ENCODE measurements around the gene ST6GALNAC3.
"Not testable (repeated sequence)": the region's sequence is repeated elsewhere in the genome, so short reads cannot be mapped to it uniquely, and the experiment has no call there.

Gene ST6GALNAC3

DNA sequence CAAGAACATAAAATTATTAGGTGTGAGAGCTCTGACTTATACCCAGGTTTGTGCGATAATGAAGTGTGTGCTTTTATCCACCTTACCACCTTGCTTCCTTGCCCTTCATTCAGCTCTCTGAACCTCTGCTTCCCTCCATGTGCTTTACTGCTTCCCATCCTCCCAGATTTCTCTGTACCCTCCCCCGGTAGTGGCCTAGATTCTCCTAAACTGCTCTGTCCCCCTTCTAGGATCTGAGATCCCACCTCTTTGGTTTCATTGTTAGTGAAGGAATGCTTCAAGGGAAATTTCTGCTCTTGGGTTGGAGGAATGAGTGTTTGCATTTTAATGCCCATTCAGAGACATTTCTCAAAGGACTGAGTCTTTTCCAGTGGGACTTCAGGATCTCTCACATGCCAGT lies 159.5 kb downstream of the ST6GALNAC3 start:
- Histone ChIP-seq H3K27me3 (replicated peaks) (no peaks in the 10 kb centered on the region), H3K4me3 (ENCODE audit: low read depth, low read length) (no peak overlapping the region), H3K36me3 (replicated peaks) (no peaks in the 10 kb centered on the region), H3K27ac (no peak overlapping the region)
- no peak for DNase-seq
- in situ Hi-C loops (cut with HindIII; ENCODE audit: low pct_ligation_motif_present, low sequenced_read_pairs): no loop called here
- no peak for TF ChIP-seq CTCF (IDR thresholded peaks at IDR 0.05; ENCODE audit: low read depth, low read length, missing control alignments)

DNA sequence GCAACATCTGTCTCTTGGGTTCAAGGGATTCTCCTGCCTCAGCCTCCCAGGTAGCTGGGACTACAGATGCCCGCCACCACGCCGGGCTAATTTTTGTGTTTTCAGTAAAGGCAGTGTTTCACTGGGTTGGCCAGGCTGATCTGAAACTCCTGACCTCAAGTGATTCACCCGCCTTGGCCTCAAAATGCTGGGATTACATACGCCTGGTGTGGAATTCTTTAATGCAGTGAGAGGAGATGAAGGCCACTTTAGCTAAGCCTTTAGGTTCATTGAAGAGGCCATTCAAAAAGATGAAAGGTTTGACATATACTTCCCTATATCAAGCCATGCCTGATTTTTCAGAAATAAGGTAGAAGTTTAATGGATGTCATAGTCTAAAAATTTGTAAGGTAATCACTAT lies 162.7 kb downstream of the ST6GALNAC3 start:
- H3K4me3 ChIP-seq (ENCODE audit: low read depth, low read length): no peak overlapping the region
- no peak overlapping the region for H3K27ac ChIP-seq
- DNase-seq: no peak
- in situ Hi-C loops (cut with HindIII; ENCODE audit: low pct_ligation_motif_present, low sequenced_read_pairs): no loop called here
- no peak for TF ChIP-seq CTCF (IDR thresholded peaks at IDR 0.05; ENCODE audit: low read depth, low read length, missing control alignments)
- H3K36me3 ChIP-seq (replicated peaks): no peaks in the 10 kb centered on the region
- no peaks in the 10 kb centered on the region for H3K27me3 ChIP-seq (replicated peaks)

GRCh38 chr1:76238094-76238628 lies 163.6 kb downstream of the ST6GALNAC3 start:
- Histone ChIP-seq H3K27me3 (replicated peaks) (no peaks in the 10 kb centered on the region), H3K4me3 (ENCODE audit: low read depth, low read length) (no peak overlapping the region), H3K36me3 (replicated peaks) (no peaks in the 10 kb centered on the region), H3K27ac (no peak overlapping the region)
- TF ChIP-seq CTCF (IDR thresholded peaks at IDR 0.05; ENCODE audit: low read depth, low read length, missing control alignments): no peak
- no peak for DNase-seq
- in situ Hi-C loops (cut with HindIII; ENCODE audit: low pct_ligation_motif_present, low sequenced_read_pairs): no loop called here

GRCh38 chr1:76239470-76239918 lies 164.9 kb downstream of the ST6GALNAC3 start:
- H3K27ac ChIP-seq: no peak overlapping the region
- no peaks in the 10 kb centered on the region for H3K27me3 ChIP-seq (replicated peaks)
- in situ Hi-C loops (cut with HindIII; ENCODE audit: low pct_ligation_motif_present, low sequenced_read_pairs): no loop called here
- H3K36me3 ChIP-seq (replicated peaks): no peaks in the 10 kb centered on the region
- DNase-seq: no peak
- TF ChIP-seq CTCF (IDR thresholded peaks at IDR 0.05; ENCODE audit: low read depth, low read length, missing control alignments): no peak
- no peak overlapping the region for H3K4me3 ChIP-seq (ENCODE audit: low read depth, low read length)

GRCh38 chr1:76240316-76240715 lies 165.8 kb downstream of the ST6GALNAC3 start:
- Histone ChIP-seq H3K27me3 (replicated peaks) (no peaks in the 10 kb centered on the region), H3K36me3 (replicated peaks) (no peaks in the 10 kb centered on the region), H3K4me3 (ENCODE audit: low read depth, low read length) (no peak overlapping the region), H3K27ac (no peak overlapping the region)
- in situ Hi-C loops (cut with HindIII; ENCODE audit: low pct_ligation_motif_present, low sequenced_read_pairs): no loop called here
- no peak for DNase-seq
- no peak for TF ChIP-seq CTCF (IDR thresholded peaks at IDR 0.05; ENCODE audit: low read depth, low read length, missing control alignments)

DNA sequence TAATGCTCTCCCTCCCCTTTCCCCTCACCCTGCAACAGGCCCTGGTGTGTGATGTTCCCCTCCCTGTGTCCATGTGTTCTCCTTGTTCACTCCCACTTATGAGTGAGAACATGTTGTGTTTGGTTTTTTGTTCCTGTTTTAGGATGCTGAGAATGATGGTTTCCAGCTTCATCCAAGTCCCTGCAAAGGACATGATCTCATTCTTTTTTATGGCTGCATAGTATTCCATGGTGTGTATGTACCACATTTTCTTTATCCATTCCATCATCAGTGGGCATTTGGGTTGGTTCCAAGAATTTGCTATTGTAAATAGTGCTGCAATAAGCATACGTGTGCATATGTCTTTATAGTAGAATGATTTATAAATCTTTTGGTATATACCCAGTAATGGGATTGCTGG lies 168.0 kb downstream of the ST6GALNAC3 start:
- H3K36me3 ChIP-seq (replicated peaks); H3K27ac ChIP-seq; in situ Hi-C loops (cut with HindIII; ENCODE audit: low pct_ligation_motif_present, low sequenced_read_pairs); H3K4me3 ChIP-seq (ENCODE audit: low read depth, low read length); H3K27me3 ChIP-seq (replicated peaks); DNase-seq: not testable (repeated sequence)
